OCI-LY1 (cell line): Measurements from ENCODE around the gene BASP1.

Experiments used
- H2AFZ ChIP-seq: fragments of 200-600 bp; sonication (generic), shearing (Covaris generic); 2 replicates; pipeline ENCODE4 v1.6.0; 2014; ENCODE audit warnings: antibody characterized with exemption, mild to moderate bottlenecking, low read length
- H3F3A ChIP-seq: fragments of 200-600 bp; sonication (generic), shearing (Covaris generic); 2 replicates; pipeline ENCODE4 v1.6.0; 2014; ENCODE audit warnings: mild to moderate bottlenecking, antibody characterized with exemption, low read length, moderate library complexity; ENCODE audit not compliant: insufficient read depth
- H3K27ac ChIP-seq: fragments of 200-600 bp; sonication (generic); 2 replicates; pipeline ENCODE4 v1.5.1; 2014; ENCODE audit warnings: low read length, mixed run types, mild to moderate bottlenecking, low read depth; ENCODE audit not compliant: poor library complexity, severe bottlenecking
- H3K27me3 ChIP-seq: fragments of 200-600 bp; sonication (generic); 2 replicates; pipeline ENCODE4 v1.6.0; 2014; ENCODE audit warnings: antibody characterized with exemption, mild to moderate bottlenecking, low read length, moderate library complexity; ENCODE audit not compliant: insufficient read depth
- H3K36me3 ChIP-seq: fragments of 200-600 bp; sonication (generic); 2 replicates; pipeline ENCODE4 v1.6.1; 2014; ENCODE audit warnings: mild to moderate bottlenecking, antibody characterized with exemption, low read length, moderate library complexity, mixed read lengths; ENCODE audit not compliant: insufficient read depth
- H3K4me1 ChIP-seq: fragments of 200-600 bp; sonication (generic); 2 replicates; pipeline ENCODE4 v1.5.1; 2014; ENCODE audit warnings: mild to moderate bottlenecking, low read length, moderate library complexity; ENCODE audit not compliant: insufficient read depth, severe bottlenecking
- H3K4me2 ChIP-seq: fragments of 200-600 bp; sonication (generic), shearing (Covaris generic); 2 replicates; pipeline ENCODE4 v1.6.1; 2014; ENCODE audit warnings: low read length
- H3K4me3 ChIP-seq: fragments of 200-600 bp; sonication (generic); 2 replicates; pipeline ENCODE4 v1.5.1; 2014; ENCODE audit warnings: low read length, low read depth, mild to moderate bottlenecking, mixed read lengths; ENCODE audit not compliant: poor library complexity, severe bottlenecking
- H3K79me2 ChIP-seq: fragments of 200-600 bp; shearing (Covaris generic); 2 replicates; pipeline ENCODE4 v1.6.1; 2016; ENCODE audit warnings: mixed run types, low read length, mixed read lengths; ENCODE audit not compliant: insufficient read depth
- H3K9ac ChIP-seq: fragments of 200-600 bp; sonication (generic), shearing (Covaris generic); 2 replicates; pipeline ENCODE4 v1.6.1; 2014; ENCODE audit warnings: mild to moderate bottlenecking, low read length, mixed read lengths
- H3K9me2 ChIP-seq: fragments of 200-600 bp; sonication (generic), shearing (Covaris generic); 2 replicates; pipeline ENCODE4 v1.6.1; 2014; ENCODE audit warnings: low read depth, mild to moderate bottlenecking, low read length, mixed read lengths
- H3K9me3 ChIP-seq: fragments of 200-600 bp; shearing (Covaris generic); 2 replicates; pipeline ENCODE4 v1.6.1; 2014; ENCODE audit warnings: low read length, mixed read lengths
- H4K20me1 ChIP-seq: fragments of 200-600 bp; sonication (generic), shearing (Covaris generic); 2 replicates; pipeline ENCODE4 v1.6.0; 2016; ENCODE audit warnings: mild to moderate bottlenecking, low read length; ENCODE audit not compliant: insufficient read depth
- CTCF ChIP-seq: fragments of 200-600 bp; sonication (generic), shearing (Covaris generic); IDR thresholded peaks from 2 replicates; pipeline ENCODE4 v1.5.1; 2017; ENCODE audit warnings: mild to moderate bottlenecking, antibody characterized with exemption, low read length, moderate library complexity, mixed read lengths
- EZH2 ChIP-seq: fragments of 200-600 bp; sonication (generic), shearing (Covaris generic); IDR thresholded peaks from 2 replicates; pipeline ENCODE4 v1.8.0; 2017; ENCODE audit warnings: borderline replicate concordance, mixed run types, mild to moderate bottlenecking, antibody characterized with exemption, low read length, moderate library complexity, mixed read lengths

BASP1 gene

GRCh38 chr5:17252543-17252942, 35.1 kb downstream of the BASP1 start:
- no peak overlapping the region for H3K9ac ChIP-seq
- H3K27ac ChIP-seq = peak overlapping the region; percentile 35
- H3K36me3 ChIP-seq = peaks cover 95% of the 10 kb centered on the region
- H2AFZ ChIP-seq = no peak overlapping the region
- H3K9me2 ChIP-seq = no peaks in the 10 kb centered on the region
- no peaks in the 10 kb centered on the region for H3K27me3 ChIP-seq
- H3F3A ChIP-seq = no peaks in the 10 kb centered on the region
- H3K4me1 ChIP-seq = peaks cover 56% of the 10 kb centered on the region
- peaks cover 1% of the 10 kb centered on the region for H3K9me3 ChIP-seq
- peaks cover 97% of the 10 kb centered on the region for H3K79me2 ChIP-seq
- no peak for TF ChIP-seq CTCF
- TF ChIP-seq EZH2 = no peak
- H4K20me1 ChIP-seq = no peaks in the 10 kb centered on the region
- no peak overlapping the region; the same call in 1 of the 2 replicates for H3K4me2 ChIP-seq
- H3K4me3 ChIP-seq = no peak overlapping the region

- TF ChIP-seq CTCF = no peak
- TF ChIP-seq EZH2 = no peak
- Histone ChIP-seq H3K9me3 (peaks cover 16% of the 10 kb centered on the region), H3K4me3 (no peak overlapping the region), H2AFZ (no peak overlapping the region), H3K27ac (peak overlapping the region; percentile 60), H3K4me2 (0 out of 2 replicates have a peak overlapping the region, but pooled peaks have one; percentile 27), H3K9me2 (no peaks in the 10 kb centered on the region), H3F3A (no peaks in the 10 kb centered on the region), H3K36me3 (peaks cover 95% of the 10 kb centered on the region), H3K9ac (no peak overlapping the region), H4K20me1 (no peaks in the 10 kb centered on the region), H3K27me3 (no peaks in the 10 kb centered on the region), H3K79me2 (peaks cover 97% of the 10 kb centered on the region), H3K4me1 (peaks cover 69% of the 10 kb centered on the region)
Measured at GRCh38 chr5:17255471-17256021, 38.1 kb downstream of the BASP1 start.

DNA sequence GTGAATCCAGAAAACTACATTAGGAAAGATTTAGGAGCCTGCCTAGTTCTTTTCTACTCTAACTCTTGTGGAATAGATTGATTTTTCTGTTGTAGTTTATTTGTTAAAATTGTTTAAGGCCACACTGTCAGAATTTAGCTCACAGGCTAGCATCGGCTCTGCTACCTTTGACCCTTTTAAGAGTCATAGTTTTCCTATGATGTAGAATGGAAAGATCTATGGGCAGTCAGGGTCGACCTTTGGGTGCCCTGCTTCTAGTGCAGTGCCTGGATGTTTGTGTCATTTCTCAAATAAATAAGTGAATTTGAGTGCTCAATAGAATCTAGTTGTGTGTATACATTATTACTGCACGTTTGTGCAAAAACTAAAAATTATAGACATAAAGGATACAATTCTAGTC, 38.7 kb downstream of the BASP1 start:
- H3K9me2 ChIP-seq = no peaks in the 10 kb centered on the region
- H3K4me3 ChIP-seq = no peak overlapping the region
- no peaks in the 10 kb centered on the region for H3K27me3 ChIP-seq
- H4K20me1 ChIP-seq = no peaks in the 10 kb centered on the region
- peaks cover 91% of the 10 kb centered on the region for H3K36me3 ChIP-seq
- no peak overlapping the region for H3K4me2 ChIP-seq
- no peak for TF ChIP-seq CTCF
- no peak for TF ChIP-seq EZH2
- peak overlapping the region; percentile 60 for H3K27ac ChIP-seq
- H3K9ac ChIP-seq = no peak overlapping the region
- no peak overlapping the region for H2AFZ ChIP-seq
- H3K9me3 ChIP-seq = peaks cover 16% of the 10 kb centered on the region
- H3F3A ChIP-seq = no peaks in the 10 kb centered on the region
- H3K4me1 ChIP-seq = peaks cover 74% of the 10 kb centered on the region
- peaks cover 97% of the 10 kb centered on the region for H3K79me2 ChIP-seq
